ENCODE data around the gene DIP2C.
"Not testable (repeated sequence)": the region's sequence is repeated elsewhere in the genome, so short reads cannot be mapped to it uniquely, and the experiment has no call there.

Gene DIP2C

GRCh38 chr10:659688-660141 lies 29.8 kb downstream of the DIP2C start:
- no peak for DNase-seq

GRCh38 chr10:657816-658350 lies 31.6 kb downstream of the DIP2C start:
- DNase-seq, result not testable (repeated sequence)

GRCh38 chr10:656883-657282 lies 32.6 kb downstream of the DIP2C start:
- DNase-seq, result no peak

GRCh38 chr10:655184-655583 lies 34.3 kb downstream of the DIP2C start:
- DNase-seq, result no peak

- no peak for DNase-seq
Measured at GRCh38 chr10:654647-654996, 34.8 kb downstream of the DIP2C start.

GRCh38 chr10:653991-654646 lies 35.3 kb downstream of the DIP2C start:
- no peak for DNase-seq

GRCh38 chr10:652832-653459 lies 36.5 kb downstream of the DIP2C start:
- DNase-seq, result not testable (repeated sequence)

GRCh38 chr10:652233-652632 lies 37.2 kb downstream of the DIP2C start:
- DNase-seq, result no peak

- no peak for DNase-seq
Measured at GRCh38 chr10:651692-652091, 37.8 kb downstream of the DIP2C start.

- DNase-seq, result no peak
Measured at GRCh38 chr10:650886-651615, 38.4 kb downstream of the DIP2C start.

GRCh38 chr10:650441-650851 lies 39.0 kb downstream of the DIP2C start:
- DNase-seq, result no peak

GRCh38 chr10:649798-650440 lies 39.5 kb downstream of the DIP2C start:
- no peak for DNase-seq

- DNase-seq, result no peak
Measured at GRCh38 chr10:649445-649797, 40.0 kb downstream of the DIP2C start.

GRCh38 chr10:647019-647418 lies 42.4 kb downstream of the DIP2C start:
- DNase-seq, result not testable (repeated sequence)

GRCh38 chr10:646118-646524 lies 43.3 kb downstream of the DIP2C start:
- no peak for DNase-seq

GRCh38 chr10:644943-645334 lies 44.5 kb downstream of the DIP2C start:
- DNase-seq, result no peak

- no peak for DNase-seq
Measured at GRCh38 chr10:644076-644942, 45.2 kb downstream of the DIP2C start.

- DNase-seq, result no peak
Measured at GRCh38 chr10:642186-642890, 47.1 kb downstream of the DIP2C start.

GRCh38 chr10:641149-642010 lies 48.1 kb downstream of the DIP2C start:
- no peak for DNase-seq

GRCh38 chr10:640673-641045 lies 48.8 kb downstream of the DIP2C start:
- no peak for DNase-seq
